ENCODE measurements around the gene JPH2.
"Not testable (repeated sequence)": the region's sequence is repeated elsewhere in the genome, so short reads cannot be mapped to it uniquely, and the experiment has no call there.

JPH2 gene

DNA sequence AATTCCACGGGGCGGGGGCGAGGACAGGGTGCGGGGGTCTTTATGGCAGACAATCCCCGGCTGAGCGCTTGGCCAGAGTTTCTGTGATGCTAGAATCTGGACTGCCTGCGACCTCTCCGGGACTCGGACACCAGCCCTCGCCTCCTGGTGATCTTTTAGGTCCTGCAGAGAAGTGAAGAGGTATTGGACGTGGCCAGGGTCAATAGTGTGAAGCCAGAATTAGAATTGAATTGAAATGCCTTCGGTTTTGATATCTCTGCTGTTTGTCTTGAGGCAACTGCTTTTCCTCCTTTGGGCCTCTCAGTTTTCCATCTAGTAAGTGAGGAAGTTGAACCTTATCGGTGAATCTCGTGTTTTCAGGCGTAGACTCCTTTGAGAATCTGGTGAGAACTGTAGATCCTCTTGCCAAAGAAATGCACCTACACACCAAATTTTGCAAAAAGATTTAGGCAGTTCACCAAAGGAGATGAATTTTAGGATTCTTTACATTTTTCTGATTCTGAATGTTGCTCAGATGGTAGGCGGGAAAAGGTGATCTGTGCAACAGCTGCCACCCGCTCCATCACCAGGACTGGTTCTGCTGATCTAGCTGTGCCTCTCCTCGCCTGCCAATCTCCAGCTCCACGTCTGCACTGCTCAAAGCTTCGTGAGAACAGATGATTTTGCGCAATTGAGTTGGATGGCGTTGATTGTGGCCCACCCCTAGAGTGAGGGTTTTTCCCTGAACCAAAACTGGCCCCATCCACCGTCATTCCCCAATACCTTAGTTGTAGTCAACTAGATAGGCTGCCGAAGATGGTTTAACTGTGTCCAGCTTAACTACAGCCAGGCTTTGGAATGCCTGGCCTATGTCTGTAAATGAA is 24.4 kb upstream of the JPH2 start:
- no peak for DNase-seq

DNA sequence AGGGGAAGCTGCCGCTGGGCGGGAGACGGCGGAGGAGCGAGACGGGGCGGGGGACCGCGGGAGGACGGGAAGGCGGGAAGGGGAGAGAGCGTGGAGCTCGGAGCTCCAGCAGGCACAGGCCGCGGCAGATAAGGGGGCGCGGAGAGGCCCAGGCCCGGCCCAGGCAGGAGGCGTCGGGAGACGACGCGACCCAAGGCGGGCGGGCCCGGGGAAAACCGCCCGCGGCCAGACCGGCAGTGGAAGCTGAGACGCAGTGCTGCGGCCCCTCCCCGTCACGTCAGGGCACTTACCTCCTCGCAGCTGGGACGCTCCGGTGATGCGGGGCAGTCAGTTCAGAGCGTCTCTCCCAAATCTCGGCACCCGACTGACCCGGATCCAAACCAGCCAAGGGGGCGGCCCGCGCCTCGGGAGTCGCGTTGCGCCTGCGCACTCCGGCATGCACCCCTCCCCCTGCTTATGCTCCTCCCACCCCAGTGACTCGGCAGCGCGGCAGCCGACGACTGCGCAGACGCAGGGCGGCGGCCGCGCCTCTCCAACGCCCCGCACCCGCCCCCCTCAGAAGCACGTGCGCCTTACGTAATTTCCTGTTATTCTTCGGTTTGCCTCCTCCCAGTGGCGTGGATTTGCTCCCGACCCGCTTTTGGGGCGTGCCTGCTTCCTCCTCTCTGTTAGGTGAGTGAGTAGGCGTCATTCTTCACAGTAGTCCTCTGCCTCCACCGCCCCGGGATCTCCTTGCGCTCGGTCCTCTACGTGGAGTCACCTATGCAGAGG is 23.6 kb upstream of the JPH2 start, which contains the start of gene OSER1:
TSS of gene OSER1 (minus strand) at position 366 of the 771 bp plus-strand sequence. CDS start 3,814 bp downstream, outside the sequence.
- DNase-seq: peak; percentile 99

DNA sequence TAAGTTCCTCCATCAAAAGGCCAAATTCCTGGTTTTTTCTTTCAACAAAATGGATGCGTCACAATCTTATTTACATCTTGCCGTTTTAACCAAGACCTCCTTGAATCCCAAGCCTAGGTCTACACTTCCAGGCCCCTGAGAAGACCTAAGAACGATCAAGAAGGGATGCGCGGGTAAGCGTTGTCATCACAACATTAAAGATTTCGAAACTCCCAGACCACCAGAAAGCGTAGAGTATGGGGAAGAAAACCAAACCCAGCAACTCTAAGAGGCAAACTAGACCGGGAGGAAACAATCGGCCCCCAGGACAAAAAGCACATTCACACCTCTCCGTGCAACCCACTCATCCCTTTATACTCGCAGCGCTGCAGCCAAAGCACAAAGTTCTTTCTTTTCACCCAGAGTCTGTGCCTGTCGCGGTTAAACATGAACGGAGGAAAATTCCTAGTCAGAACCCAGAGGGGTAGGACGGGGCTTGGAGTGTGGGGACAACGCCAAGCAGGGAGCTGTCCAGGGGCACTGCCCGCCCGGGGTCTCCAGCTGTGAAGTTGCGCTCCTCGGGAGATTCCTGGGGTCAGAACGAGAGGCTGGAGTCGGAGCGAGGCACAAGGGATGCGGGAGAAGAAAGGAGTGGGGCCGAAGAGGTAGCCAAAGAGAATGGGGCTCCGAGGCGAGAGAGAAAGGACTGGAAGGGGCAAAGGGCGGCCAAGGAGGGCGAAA is 22.9 kb upstream of the JPH2 start:
- peak; percentile 67 for DNase-seq

DNA sequence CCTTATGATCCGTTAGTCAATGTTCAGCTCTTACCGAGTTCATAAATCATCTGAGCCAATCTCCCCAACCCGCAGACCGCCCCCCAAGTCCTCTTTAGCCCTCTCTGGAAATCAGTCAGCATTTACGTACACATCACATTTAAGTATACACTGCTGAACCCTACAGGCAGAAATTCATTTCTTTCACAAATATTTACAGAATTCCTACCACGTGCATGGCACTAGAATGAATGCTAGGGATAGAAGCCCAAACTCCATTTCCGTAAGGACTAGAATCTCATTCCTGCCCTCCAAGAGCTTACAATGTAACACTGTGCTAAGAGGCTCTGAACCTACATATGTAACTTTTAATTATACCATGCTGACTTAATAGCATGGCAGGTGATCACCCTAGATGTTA is 21.8 kb upstream of the JPH2 start:
- DNase-seq: no peak

DNA sequence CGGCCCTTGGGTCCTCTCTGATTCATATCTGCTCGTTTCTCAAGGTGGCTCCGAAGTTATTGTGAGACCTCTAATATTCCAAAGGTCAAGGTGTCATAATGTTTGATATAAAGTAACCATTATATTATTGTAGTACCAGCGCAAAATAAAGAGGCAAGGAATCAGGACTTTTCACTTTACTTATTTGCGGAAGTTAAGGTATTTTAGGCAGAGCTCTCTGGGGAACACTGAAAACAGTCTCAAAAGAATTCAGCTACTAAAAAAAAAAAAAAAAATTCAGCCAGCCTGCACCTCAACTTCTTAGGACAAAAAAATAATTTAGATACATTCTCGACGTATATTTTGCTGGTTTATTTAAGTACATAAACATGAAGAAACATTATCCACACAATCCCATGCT is 21.2 kb upstream of the JPH2 start:
- no peak for DNase-seq

DNA sequence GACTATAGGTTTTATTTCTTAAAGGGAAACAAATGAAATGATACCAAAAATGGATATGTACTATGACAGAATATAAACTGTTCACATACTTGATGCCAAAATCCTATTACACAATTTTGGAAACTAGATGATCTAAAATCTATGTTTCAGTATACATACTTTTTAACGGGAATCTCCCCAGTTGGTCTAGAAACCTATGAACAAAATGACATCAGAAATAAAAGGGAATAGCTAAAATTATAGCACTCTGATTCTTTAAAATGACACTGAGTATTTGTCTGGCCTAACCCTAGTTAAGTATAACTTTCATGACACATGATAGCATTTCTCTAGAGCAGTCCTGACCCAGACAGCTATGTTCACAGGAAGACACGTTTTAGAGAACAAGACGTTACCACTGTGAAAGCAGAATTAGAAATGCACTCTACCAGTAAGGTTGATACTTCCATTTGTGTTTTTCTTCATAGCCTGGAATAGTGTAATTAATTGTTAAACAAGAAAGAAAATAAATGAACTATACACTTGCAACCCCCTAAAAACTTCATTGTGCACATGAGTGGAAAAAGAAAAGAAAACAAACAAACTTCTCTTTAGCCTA is 20.2 kb upstream of the JPH2 start:
- no peak for DNase-seq

DNA sequence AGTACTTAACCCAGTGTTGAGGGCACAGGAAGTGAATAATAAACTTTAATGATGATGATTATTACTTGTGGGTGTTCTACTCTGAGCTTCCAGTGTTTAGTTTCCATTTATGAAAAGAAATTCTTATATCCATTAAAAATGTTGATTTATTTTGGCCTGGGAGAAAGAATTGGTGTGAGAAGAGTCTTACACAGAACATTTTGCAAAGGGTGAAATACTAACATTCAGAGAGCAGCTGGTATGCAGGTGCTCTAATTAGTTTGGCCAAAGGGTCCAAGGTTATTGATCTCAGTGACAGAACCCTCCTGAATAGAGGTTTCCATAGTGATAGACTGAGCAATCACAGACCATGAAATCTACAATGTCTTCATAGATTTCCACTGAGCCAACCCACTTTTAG is 19.1 kb upstream of the JPH2 start:
- DNase-seq: no peak

DNA sequence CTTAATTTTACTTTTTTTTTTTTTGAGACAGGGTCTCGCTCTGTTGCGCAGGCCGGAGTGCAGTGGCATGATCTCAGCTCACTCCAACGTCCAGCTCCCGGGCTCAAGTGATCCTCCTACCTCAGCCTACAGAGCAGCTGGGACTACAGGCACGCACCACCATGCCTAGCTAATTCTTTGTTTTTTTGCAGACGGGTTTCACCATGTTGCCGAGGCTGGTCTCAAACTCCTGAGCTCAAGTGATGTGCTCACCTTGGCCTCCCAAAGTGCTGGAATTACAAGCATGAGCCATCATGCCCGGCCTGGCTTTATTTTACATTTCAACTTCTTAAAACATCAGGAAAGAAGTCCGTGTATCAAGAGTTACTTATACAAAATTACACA is 17.8 kb upstream of the JPH2 start:
- DNase-seq: no peak

DNA sequence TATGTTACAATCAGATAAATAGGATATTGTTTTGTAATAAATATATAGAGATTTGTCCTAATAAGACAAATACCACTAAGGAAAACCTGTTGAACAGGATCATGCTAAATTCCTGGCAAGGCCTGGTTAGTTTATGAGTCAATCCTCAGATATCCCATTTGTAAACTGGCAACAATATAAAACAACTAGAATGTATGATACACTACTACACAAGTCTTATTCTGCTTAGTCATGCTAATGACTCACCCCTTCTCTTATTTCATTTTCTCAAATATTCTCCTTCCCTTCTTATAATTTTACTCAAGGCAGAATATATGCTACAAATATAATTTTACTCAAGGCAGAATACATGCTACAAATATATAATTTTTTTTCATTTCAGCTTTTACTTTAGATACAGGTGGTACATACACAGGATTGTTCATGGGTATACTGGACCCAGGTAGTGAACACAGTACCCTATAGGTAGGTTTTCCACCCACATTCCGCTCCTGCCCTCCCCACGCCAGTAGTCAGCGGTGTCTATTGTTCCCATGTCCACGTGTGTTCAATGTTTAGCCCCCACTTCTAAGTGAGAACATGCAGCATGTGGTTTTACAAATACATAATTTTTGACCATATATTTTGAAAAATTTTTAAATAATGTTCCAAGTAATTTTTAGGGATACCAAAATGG is 17.3 kb upstream of the JPH2 start:
- no peak for DNase-seq

DNA sequence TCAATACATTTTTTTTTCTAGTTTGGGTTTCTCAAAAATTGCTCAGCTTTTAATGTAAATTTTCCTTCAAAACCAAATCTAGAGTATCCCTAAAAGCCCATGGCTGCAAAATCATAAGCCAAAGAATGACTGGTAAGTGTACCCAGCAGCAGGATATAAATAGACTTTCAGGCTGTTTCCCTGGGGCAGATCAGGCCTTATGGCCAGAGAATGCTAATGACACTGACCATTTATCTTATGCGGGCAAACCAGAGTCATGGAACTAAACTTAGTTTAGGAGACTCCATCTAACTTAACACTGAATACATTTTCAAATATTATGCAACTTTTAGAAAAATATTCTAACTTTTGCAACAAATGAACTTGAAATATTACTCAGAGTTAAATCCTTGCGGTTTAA is 16.2 kb upstream of the JPH2 start:
- DNase-seq: no peak

DNA sequence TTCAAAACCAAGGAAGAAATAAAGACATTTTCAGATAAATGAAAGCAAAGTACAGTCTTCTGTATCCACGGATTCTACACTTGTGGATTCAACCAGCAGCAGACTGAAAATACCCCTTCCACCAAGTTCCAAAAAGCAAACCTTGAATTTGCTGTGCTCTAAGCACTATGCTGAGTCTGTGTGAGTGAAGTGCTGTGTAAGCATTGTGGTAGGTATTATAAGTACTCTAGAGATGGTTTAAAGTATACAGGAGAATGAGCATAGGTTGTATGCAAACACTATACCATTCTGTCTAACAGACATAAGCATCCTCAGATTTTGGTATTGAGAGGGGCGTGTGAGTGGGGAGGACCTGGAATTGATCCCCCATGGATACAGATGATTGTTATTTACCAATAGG is 14.0 kb upstream of the JPH2 start:
- DNase-seq: no peak

DNA sequence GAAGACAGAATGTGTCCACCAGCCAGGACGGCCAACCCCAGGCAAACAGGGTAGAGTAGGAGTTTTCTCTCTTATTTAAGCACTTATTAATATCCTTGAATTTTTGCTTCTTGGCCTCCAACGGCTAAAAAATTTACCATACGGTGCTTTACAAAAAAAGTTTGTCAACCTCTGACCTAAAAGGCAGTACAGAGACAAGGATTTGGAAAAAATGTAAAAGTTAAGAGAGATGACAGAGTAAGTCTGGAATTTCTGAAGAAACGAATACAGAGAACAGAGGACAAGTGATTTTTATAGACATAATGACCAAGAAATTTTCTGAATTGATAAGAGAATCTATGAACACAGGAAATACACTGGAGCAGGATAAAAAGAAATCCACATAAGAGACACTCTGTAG is 13.4 kb upstream of the JPH2 start:
- no peak for DNase-seq

DNA sequence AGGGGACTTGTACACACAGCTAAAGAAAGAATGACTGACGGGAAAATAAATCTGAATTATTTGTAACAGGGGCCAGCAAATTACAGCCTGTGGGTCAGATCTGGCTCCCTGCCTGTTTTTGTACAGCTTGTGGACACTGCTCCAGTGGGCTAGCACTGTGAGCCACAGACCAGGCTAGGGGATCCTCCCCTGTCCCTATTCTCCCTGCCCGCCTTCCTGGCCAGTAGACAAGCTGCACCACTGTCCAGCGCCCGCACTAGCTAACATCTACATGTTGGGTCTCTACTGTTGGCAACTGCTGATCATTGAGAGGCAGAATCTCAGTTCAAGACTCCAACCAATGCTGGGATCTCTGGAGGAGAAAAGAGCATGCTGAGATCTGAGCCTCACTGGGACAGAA is 12.9 kb upstream of the JPH2 start:
- no peak for DNase-seq

DNA sequence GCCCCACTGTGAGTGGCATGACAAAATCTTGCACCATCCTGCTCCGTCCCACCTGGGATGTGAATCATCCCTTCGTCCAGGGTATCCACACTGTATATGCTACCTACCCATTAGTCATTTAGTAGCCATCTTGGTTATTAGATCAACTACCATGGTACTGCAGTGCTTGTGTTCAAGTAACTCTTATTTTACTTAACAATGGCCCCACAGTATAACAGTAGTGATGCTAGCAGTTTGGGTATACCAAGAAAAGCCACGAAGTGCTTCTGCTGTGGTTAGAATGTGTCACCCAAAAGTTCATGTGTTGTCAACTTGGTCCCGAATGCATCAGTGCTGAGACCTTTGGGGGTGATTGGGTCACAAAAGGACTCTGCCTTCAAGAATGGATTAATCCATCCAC is 11.9 kb upstream of the JPH2 start:
- no peak for DNase-seq

DNA sequence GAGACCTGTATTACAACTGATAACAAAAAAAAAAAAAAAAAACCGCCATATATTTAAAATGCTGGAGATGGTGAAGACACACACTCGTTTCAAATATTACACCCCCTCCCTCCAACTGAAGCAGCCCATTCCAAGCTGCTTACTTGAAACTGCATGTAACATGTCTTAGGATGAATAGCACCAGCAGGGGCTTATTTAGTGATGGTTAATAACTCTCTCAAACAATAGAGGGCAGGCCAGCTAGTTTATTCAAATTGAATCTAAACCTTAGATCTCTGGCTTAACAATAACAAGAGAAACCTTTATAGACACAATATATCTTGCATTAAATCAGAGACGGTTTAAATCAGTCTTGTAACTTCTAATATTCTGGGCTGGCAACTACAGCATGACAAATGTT is 9.3 kb upstream of the JPH2 start:
- DNase-seq: no peak

DNA sequence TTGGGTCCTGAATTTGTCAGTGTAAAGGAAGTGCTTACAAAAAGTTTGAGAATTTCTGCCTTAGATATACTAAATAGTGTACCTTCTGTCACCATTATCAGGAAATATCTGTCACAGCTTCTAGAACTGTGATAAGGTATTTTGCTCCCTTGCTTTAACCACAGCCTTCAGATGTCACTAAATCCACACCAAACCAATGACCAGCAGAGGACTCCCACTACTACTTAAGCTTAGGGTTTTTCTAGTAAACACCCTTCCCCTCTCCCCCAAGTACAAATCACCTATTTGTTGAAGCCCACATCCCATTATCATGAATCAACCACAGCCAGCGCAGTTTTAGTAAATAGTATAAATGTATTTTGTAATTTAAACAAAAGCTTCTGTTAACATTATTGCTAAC is 8.6 kb upstream of the JPH2 start:
- DNase-seq: no peak

DNA sequence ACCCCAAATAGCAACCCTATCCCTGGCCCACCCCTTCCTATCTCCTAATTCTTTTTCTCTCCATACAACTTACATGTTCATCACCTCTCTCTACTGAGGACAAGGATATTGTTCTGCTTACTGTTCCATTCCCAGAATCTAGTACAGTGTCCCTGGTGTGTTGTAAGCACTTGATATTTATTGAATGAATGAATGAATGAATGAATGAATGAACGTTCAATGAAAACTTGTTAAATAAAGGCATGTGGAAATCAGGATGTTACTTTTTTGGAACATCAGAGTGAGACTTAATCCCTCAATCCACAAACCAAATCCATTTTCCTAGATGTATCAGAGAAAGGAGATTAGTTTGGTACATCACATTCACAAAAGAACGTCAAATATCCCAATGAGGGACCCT is 6.8 kb upstream of the JPH2 start:
- no peak for DNase-seq

DNA sequence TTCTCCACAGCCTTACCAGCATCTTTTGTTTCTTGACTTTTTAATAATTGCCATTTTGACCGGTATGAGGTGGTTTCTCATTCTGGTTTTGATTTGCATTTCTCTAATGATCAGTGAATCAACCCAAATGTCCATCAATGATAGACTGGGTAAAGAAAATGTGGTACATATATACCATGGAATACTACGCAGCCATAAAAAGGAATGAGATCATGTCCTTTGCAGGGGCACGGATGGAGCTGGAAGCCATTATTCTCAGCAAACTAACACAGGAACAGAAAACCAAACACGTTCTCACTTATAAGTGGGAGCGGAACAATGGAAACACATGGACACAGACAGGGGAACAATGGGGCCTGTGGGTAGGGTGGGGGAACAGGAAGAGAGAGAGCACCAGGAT is 4.7 kb upstream of the JPH2 start:
- not testable (repeated sequence) for DNase-seq

DNA sequence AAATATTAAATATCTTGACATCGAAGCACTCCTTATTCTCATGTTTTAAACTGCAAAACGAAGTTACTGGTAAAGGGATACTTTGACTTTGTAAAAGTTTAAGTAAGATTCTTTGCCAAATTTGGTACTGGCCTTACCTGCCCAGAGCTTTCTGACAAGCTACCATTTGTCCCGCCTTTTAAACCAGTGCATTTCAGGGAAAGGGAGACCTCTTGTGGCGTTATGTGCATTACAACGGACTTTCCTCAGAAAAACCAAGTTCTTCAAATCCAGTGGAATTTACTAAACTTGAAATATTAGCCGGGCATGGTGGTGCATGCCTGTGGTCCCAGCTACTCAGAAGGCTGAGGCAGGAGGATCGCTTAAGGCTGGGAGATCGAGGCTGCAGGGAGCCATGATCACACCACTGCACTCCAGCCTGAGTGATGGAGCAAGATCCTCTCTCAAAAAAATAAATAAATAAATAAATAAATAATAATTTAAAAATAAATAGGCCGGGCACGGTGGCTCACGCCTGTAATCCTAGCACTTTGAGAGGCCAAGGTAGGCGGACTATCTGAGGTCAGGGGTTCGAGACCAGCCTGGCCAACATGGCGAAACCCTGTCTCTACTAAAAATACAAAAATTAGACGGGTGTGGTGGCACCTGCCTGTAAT is 3.3 kb upstream of the JPH2 start:
- DNase-seq: peak; percentile 74

DNA sequence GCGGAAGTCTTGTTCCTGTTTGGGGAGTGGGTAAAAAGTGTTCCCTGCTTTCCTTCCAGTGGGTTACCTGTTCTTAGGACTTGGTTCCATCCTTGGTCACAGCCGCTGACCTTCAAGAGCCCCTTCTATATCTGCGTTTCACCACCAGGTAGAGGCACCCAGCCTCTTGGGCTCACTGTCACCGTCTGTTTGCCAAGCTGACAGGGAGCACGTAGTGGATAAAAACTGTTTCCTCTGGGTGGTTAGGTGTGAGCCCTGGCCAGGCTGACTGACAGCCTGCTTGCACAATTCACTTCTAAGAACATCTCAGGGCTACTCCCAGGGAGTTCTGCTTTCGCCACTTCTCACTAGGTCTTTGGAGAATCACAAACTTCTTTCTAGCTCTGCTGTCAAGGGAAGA is 1.8 kb upstream of the JPH2 start:
- no peak for DNase-seq

DNA sequence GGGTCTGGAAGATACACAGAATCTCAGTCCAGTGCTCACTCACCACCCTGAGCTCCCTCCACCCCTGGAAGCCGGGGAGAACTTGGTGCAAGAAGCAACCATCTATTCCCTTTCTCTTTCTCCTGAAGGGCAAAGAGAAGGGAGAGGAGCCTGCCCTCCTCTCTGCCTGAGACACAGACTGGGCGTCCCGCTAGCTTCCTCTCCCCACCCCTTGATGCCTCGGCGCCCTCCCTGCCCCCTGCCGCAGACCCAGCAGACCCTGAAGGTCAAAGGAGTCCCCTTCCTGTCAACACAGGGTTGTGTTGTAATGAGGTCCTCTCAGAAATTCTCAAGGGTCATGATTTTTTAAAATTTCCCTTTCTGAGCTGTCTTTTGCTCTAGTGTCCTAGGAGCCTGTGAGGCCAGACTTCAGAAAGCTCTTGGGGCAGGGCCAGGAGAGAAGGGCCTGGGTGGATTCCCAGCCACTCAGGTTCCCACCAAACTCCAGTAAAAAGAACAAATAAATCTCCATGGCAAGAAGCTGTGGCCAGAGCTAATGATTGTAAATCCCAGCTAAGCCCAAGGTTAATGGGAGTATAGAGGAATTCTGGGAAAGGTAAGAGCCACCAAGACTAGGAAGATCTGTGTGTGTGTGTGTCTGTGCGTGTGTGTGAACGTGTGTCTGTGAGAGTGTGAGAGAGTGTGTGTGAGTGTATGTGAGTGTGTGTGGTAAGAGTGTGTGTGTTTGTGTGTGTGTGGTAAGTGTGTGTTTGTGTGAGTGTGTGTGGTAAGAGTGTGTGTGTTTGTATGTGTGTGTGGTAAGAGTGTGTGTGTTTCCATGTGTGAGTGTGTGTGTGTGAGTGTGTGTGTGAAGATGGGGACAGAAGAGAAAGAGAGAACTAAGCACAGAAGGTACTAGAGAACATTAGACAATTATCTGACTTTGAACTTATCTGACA is 1.1 kb upstream of the JPH2 start:
- DNase-seq: no peak

All from activated CD8-positive, alpha-beta memory T cell treated with anti-CD3 and anti-CD28 coated beads for 24 hours (primary cell).